HG03097 (cell line): Measurements from ENCODE around the gene TNFRSF8.
"Not testable (repeated sequence)": the region's sequence is repeated elsewhere in the genome, so short reads cannot be mapped to it uniquely, and the experiment has no call there.

Experiments used
- ATAC-seq: cut with Tn5 transposase; IDR thresholded peaks from one replicate; pipeline ENCODE4 v1.9.1; 2021; ENCODE audit not compliant: unreplicated experiment, low FRiP score

TNFRSF8 gene

DNA sequence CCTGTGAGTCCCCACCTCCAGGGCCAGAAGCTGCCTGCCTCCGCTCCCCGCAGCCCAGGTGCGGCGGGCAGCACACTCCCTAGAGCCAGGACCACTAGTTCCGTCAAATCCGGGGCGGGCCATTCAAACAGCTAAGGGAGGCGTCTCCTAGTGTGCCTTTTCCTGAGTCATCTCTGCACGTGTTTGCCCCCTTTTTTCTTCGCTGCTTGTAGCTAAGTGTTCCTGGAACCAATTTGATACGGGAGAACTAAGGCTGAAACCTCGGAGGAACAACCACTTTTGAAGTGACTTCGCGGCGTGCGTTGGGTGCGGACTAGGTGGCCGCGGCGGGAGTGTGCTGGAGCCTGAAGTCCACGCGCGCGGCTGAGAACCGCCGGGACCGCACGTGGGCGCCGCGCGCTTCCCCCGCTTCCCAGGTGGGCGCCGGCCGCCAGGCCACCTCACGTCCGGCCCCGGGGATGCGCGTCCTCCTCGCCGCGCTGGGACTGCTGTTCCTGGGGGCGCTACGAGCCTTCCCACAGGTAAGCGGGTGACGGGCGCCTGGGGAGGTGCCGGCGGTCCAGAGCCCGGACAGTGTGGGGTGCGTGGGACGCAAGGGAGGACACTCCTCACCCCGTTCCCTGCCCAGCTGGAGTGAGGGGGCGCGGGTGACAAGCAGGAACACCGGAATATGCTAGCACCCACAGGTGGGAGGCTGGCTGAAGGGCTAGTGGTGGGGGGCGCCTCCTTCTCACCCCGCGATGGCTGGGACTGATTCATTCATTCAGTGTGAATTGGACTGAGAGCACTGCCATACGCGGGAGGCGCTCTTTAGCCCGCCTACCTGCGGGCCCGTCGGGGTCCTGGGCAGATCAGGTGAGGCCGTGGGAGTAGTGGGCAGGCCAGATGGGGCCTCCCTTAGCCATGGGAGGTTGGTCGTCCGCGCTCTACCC, at the start of gene TNFRSF8:
Gene TNFRSF8, plus strand, starts transcription at position 163 of the 932 bp plus-strand sequence. Its CDS starts 296 bp downstream, at position 459.
- ATAC-seq = no peak

- ATAC-seq = no peak
These were observed 48.7 kb upstream of the TNFRSF8 start for GRCh38 chr1:12014141-12014991.

DNA sequence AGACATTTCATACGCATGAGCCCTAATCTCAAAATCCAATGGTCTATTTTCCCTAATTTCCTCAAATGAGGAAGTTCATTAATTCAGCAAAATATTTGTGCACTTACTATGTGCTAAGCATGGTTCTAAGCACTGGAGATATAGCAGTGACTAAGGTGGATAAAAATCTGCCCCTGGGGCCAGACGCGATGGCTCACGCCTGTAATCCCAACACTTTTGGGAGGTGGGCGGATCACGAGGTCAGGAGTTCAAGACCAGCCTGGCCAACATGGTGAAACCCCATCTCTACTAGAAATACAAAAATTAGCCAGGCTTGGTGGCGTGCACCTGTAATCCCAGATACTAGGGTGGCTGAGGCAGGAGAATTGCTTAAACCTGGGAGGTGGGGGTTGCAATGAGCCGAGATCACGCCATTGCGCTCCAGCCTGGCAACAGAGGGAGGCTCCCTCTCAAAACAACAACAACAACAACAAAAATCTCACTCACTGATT, 48.1 kb upstream of the TNFRSF8 start:
- ATAC-seq = no peak

GRCh38 chr1:12015499-12015898, 47.6 kb upstream of the TNFRSF8 start:
- ATAC-seq = no peak

GRCh38 chr1:12016182-12016581, 46.9 kb upstream of the TNFRSF8 start:
- no peak for ATAC-seq

DNA sequence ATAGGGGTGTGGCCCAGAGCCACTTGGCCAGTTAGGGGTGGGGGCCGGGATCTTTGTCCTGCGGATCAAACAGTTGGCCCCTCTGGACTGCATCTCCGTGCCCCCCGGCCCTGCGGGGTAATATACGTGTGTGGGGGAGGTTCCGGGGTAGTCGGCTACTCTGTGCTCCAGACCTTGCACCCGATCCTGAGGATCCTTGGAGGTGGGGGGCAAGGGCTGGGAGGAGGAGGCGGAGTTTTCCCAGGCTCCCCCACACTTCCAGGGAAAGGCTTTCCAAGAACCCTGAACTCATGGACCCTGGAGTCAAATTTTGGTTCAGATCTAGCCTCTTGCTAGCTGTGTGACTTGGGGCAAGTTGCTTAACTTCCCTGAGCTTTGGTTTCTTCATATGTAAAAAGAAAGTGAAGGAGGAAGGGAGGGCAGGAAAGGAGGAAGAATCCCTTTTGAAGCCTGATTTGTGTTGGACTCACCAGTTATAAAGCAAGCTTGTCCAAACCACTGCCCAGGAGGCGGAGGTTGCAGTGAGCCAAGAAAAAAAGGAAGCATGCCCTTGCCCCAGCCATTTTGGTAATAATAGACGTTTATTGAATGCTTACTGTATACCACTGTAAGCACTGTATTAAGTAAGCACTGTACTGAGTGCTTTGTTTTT, 43.1 kb upstream of the TNFRSF8 start:
- ATAC-seq = no peak

DNA sequence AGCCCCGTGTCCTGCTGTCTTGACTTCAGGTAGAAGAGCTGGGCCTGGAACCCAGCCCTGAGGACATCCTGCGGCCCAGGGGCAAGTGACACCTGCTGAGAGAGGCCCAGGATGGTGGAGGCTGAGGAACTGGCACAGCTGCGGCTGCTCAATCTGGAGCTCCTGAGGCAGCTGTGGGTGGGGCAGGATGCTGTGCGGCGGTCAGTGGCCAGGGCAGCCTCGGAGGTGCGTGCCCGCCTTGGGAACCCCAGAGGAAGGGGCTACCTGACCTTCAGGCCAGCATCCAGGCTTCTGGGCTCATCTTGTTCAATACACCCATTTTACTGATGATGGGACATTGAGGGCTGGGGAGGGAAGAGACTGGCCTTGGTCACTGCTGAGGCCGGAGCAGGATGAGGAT, 41.5 kb upstream of the TNFRSF8 start:
- no peak for ATAC-seq

GRCh38 chr1:12022036-12022435, 41.1 kb upstream of the TNFRSF8 start:
- no peak for ATAC-seq

- ATAC-seq = no peak
These were observed 36.5 kb upstream of the TNFRSF8 start for GRCh38 chr1:12026586-12026985.

GRCh38 chr1:12028248-12028647, 34.9 kb upstream of the TNFRSF8 start:
- no peak for ATAC-seq

DNA sequence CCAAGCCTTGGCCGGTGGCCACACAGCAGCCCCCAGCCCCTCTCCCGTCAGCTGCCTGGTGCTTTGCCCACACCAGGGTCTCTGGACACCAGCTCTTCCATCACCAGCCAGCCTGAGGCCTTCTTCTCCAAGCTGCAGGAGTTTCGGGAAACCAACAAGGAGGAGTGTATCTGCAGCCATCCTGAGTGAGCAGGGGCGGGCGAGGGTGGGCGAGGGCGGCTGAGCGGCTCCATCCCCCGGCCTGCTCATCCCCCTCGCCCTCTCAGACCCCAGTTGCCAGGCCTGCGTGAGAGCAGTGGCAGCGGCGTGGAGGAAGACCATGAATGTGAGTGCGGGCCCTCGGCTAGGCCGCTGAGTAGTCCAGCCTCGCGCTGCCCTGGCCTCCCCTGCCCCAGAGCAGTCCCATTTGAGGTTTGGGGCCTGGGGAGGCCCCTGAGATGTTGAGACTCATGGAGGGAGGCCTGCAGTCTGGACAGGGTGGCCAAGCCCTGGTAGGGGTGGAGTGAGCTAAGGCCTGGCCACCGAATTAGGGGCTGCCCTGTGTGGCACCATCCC, 34.1 kb upstream of the TNFRSF8 start:
- no peak for ATAC-seq

GRCh38 chr1:12029720-12030339, 33.3 kb upstream of the TNFRSF8 start:
- ATAC-seq = no peak

DNA sequence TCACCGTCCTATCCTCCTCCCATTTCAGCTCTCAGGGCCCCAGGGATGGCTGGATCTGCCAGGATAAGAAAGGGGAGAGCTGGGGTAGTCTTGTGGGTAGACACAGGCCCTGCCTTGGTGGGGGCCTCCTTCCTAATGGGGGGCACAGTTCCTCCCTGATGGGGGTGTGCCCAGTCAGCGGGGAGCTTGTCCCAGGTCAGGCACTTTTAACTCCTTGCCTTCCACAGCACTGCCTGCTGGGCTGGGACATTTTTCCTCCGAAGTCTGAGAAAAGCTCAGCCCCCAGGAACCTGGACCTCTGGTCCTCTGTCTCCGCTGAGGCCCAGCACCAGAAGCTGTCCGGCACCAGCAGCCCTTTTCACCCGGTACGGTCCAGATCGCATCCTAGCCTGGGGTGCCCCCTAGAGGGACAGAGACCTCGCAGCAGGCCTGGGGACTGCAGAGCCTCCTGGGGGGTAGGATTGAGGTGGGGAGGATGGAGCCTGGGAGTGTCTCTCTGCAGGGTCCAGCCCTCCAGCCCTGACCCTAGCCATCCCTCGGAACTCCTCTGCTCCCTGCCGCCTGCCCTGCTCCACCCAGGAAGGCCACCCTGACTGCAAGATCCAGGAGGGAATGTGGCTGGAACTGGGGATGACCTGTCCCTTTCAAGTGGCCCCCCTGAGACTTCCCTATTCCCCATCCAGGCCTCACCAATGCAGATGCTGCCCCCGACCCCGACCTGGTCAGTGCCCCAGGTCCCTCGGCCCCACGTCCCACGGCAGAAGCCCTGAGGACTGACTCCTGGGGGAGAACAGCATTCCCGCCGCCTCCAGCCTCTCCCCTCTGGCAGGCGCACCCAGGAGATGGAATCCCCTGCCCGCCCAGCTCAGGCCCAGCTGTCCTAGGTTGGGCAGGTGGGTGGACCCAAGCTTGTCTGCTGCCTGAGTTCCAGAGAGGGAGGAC, 31.8 kb upstream of the TNFRSF8 start:
- ATAC-seq = no peak

GRCh38 chr1:12032161-12032621, 30.9 kb upstream of the TNFRSF8 start:
- no peak for ATAC-seq

DNA sequence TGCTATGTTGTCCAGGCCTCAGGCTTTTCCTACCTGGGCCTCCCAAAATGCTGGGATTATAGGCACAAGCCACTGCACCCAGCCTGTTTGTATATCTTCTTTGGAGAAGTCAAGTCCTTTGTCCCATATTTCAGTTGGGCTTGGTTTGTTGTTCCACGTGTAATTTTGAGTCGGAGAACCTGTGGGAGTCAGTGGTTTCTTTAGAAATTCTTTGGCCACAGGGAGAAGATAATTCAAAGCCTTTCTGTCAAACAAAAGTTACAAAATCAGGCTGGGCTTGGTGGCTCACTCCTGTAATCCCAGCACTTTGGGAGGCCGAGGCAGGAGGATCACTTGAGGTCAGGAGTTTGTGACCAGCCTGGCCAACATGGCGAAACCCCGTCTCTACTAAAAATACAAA, 29.7 kb upstream of the TNFRSF8 start:
- ATAC-seq = not testable (repeated sequence)

- ATAC-seq = no peak
These were observed 28.7 kb upstream of the TNFRSF8 start for GRCh38 chr1:12034381-12034801.

GRCh38 chr1:12035312-12035711, 27.8 kb upstream of the TNFRSF8 start:
- no peak for ATAC-seq

DNA sequence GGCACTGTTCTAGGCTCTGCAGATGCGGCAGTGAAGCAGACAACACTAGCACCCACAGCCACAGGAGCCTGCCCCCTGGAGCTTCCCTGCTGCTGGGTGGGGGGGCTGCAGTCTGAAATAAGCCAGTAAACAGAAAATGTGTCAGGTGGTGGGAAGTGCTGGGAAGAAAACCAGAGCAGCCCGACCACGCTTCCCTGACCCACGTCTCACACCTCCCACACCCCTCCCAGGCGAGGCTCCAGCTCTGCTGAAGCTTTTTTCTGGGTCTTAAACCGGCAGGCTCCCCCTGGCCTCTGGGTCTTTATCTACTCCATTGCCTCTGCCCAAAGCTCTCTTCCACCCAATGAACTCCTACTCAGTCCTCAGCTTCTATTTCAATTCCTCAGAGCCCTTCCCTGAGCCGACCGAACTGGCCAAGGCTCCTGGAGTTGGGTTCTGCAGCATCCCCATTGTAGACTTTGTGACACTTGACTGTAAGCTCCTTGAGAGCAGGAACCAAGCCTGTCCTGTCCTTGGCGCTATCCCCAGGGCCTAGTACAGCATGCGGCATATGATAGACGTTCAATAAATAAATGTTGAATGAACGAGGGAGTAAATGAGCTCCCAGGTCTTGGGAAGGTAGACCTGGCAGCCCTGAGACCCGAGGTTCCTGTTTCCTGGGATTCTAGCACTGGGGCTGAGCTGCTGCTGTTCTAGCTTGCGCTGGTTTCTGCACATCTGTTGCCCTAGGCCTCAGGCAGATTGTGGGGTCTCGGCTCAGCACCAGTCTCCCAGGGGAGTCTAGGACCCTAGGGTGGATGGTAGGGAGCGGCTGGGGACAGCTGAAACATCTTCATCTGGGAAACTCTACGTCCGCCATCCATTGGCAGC, 25.4 kb upstream of the TNFRSF8 start:
- ATAC-seq = no peak
